ENCODE measurements around the gene TLE6. TPM values are rescaled to one million over a fixed set of nuclear protein-coding genes. Genes with fewer than 3 reads are reported as not detected.
"Not testable (repeated sequence)": the region's sequence is repeated elsewhere in the genome, so short reads cannot be mapped to it uniquely, and the experiment has no call there.

TLE6 gene
- total and polyA plus RNA-seq, 9 donors: 0.41 to 1.2 (median 0.79) TPM

GRCh38 chr19:2989236-2989946 is 12.0 kb downstream of the TLE6 start:
- no peak overlapping the region for H3K27ac ChIP-seq
- 92 to 96% (median 92%) methylated on average over 15 of the region's 15 CpGs for WGBS, 3 donors
- DNase-seq: no peak
- no peaks in the 10 kb centered on the region for H3K36me3 ChIP-seq
- H3K27me3 ChIP-seq: no peaks in the 10 kb centered on the region
- H3K9me3 ChIP-seq: no peaks in the 10 kb centered on the region
- intact Hi-C loops (cut with DNase I): loop anchor here in 1 of 4 donors (5.0 kb wide), 1 partner anchor 43 kb away; no protein-coding TSS in a partner anchor
- no peak overlapping the region for H3K4me3 ChIP-seq
- TF ChIP-seq, protein P1, sequence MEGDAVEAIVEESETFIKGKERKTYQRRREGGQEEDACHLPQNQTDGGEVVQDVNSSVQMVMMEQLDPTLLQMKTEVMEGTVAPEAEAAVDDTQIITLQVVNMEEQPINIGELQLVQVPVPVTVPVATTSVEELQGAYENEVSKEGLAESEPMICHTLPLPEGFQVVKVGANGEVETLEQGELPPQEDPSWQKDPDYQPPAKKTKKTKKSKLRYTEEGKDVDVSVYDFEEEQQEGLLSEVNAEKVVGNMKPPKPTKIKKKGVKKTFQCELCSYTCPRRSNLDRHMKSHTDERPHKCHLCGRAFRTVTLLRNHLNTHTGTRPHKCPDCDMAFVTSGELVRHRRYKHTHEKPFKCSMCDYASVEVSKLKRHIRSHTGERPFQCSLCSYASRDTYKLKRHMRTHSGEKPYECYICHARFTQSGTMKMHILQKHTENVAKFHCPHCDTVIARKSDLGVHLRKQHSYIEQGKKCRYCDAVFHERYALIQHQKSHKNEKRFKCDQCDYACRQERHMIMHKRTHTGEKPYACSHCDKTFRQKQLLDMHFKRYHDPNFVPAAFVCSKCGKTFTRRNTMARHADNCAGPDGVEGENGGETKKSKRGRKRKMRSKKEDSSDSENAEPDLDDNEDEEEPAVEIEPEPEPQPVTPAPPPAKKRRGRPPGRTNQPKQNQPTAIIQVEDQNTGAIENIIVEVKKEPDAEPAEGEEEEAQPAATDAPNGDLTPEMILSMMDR (IDR thresholded peaks at IDR 0.05): no peak
- no peak for TF ChIP-seq POLR2A (IDR thresholded peaks at IDR 0.05)
- TF ChIP-seq EP300 (IDR thresholded peaks at IDR 0.05): no peak
- no peaks in the 10 kb centered on the region for H3K4me1 ChIP-seq (ENCODE audit: insufficient read depth)

- 89 to 92% (median 92%) methylated on average over 11 of the region's 11 CpGs for WGBS, 3 donors
- intact Hi-C loops (cut with DNase I); H3K27me3 ChIP-seq: not testable (repeated sequence)
Observed at GRCh38 chr19:2992333-2992732, 15.0 kb downstream of the TLE6 start.

DNA sequence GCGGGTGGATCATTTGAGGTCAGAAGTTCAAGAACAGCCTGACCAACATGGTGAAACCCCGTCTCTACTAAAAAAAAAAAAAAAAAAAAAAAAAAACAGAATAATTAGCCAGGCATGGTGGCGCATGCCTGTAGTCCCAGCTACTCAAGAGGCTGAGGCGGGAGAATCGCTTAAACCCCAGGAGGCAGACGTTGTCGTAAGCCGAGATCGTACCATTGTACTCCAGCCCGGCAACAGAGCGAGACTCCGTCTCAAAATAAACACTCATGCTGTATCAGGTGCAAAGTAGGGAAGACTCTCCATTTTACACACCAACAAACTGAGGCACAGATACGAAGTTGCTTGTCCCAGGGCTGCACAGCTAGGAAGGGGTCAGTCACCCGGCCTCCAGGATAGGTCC is 15.6 kb downstream of the TLE6 start:
- no peak overlapping the region for H3K4me3 ChIP-seq
- H3K4me1 ChIP-seq (ENCODE audit: insufficient read depth): no peaks in the 10 kb centered on the region
- no peaks in the 10 kb centered on the region for H3K36me3 ChIP-seq
- no peaks in the 10 kb centered on the region for H3K27me3 ChIP-seq
- H3K27ac ChIP-seq: no peak overlapping the region
- TF ChIP-seq, protein P1 (IDR thresholded peaks at IDR 0.05): no peak
- TF ChIP-seq POLR2A (IDR thresholded peaks at IDR 0.05) (no peak), EP300 (IDR thresholded peaks at IDR 0.05) (no peak)
- DNase-seq: no peak
- H3K9me3 ChIP-seq: no peaks in the 10 kb centered on the region
- intact Hi-C loops (cut with DNase I): no loop called here
- 67 to 79% (median 70%) methylated on average over 14 of the region's 14 CpGs for whole genome bisulfite sequencing, 3 donors

More at GRCh38 chr19:2992333-2992732, 15.0 kb downstream of the TLE6 start:
- not testable (repeated sequence) for H3K36me3 ChIP-seq; H3K4me1 ChIP-seq (ENCODE audit: insufficient read depth); H3K27ac ChIP-seq; DNase-seq; H3K9me3 ChIP-seq; H3K4me3 ChIP-seq

DNA sequence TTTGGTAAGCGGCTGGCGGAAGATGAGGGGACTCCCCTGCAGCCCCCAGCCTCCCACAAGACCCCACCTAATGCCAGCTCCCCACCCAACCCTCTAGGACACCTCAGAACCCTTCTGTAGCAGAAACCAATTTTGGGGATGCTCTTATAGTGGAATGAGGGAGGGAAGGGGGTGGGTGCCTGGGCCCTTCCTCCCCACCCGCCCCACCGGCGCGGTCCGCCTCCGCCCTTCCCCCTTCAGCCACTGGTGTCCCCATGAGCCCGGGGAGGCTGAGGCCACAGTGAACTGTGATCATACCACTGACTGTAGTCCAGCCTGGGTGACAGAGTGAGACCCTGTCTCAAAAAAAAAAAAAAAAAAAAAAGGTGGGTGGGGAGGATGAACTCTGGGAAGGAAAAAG is 16.2 kb downstream of the TLE6 start:
- intact Hi-C loops (cut with DNase I): no loop called here
- TF ChIP-seq, protein P1 (IDR thresholded peaks at IDR 0.05): no peak
- TF ChIP-seq POLR2A (IDR thresholded peaks at IDR 0.05) (no peak), EP300 (IDR thresholded peaks at IDR 0.05) (no peak)
- Histone ChIP-seq H3K4me1 (ENCODE audit: insufficient read depth) (no peaks in the 10 kb centered on the region), H3K27ac (no peak overlapping the region), H3K9me3 (no peaks in the 10 kb centered on the region), H3K27me3 (no peaks in the 10 kb centered on the region), H3K4me3 (no peak overlapping the region), H3K36me3 (no peaks in the 10 kb centered on the region)
- WGBS, 3 donors: 61 to 79% (median 63%) methylated on average over 9 of the region's 9 CpGs
- no peak for DNase-seq

- intact Hi-C loops (cut with DNase I): no loop called here
- H3K36me3 ChIP-seq: no peaks in the 10 kb centered on the region
- TF ChIP-seq, protein P1 (IDR thresholded peaks at IDR 0.05): no peak
- no peak for TF ChIP-seq POLR2A (IDR thresholded peaks at IDR 0.05)
- TF ChIP-seq EP300 (IDR thresholded peaks at IDR 0.05): no peak
- no peaks in the 10 kb centered on the region for H3K4me1 ChIP-seq (ENCODE audit: insufficient read depth)
- no peaks in the 10 kb centered on the region for H3K9me3 ChIP-seq
- WGBS, 3 donors: 74 to 80% (median 78%) methylated on average over 15 of the region's 15 CpGs
- no peak overlapping the region for H3K27ac ChIP-seq
- H3K4me3 ChIP-seq: no peak overlapping the region
- DNase-seq: no peak
- no peaks in the 10 kb centered on the region for H3K27me3 ChIP-seq
Observed at GRCh38 chr19:2994588-2995131, 17.3 kb downstream of the TLE6 start.

Data from ovary (tissue), 9 donors.